Sigmoid colon (tissue), 7 donors: Measurements from ENCODE around the gene CALU. TPM values are rescaled to one million over a fixed set of nuclear protein-coding genes. Genes with fewer than 3 reads are reported as not detected.

Experiments used
- DNase-seq: peaks from one replicate; pipeline ENCODE4 v3.0.0-alpha.2; 2019
- H3K27ac ChIP-seq, 4 donors: fragments of 200-600 bp; sonication (generic); one replicate each; pipeline ENCODE4 v1.5.1; 2016 to 2019; ENCODE audit warnings: mild to moderate bottlenecking in 1 of 4
- H3K27me3 ChIP-seq, 3 donors: fragments of 200-600 bp; sonication (generic); one replicate each; pipeline ENCODE4 v1.5.1; 2019; ENCODE audit warnings: mild to moderate bottlenecking in 1 of 3
- H3K36me3 ChIP-seq, 4 donors: fragments of 200-600 bp; sonication (generic); one replicate each; pipeline ENCODE4 v1.5.1; 2016 to 2019
- H3K4me1 ChIP-seq, 4 donors: fragments of 200-600 bp; sonication (generic); one replicate each; pipeline ENCODE4 v1.5.1; 2017 to 2019
- H3K4me3 ChIP-seq, 4 donors: fragments of 200-600 bp; sonication (generic); one replicate each; pipeline ENCODE4 v1.5.1; 2017 to 2019; ENCODE audit warnings: mild to moderate bottlenecking in 2 of 4, moderate library complexity in 1 of 4
- H3K9me3 ChIP-seq, 4 donors: fragments of 200-600 bp in 3 of 4; sonication (generic) in 3 of 4; one replicate each; pipeline versions ENCODE4 v1.5.1 to v1.6.1; 2013 to 2019
- CTCF ChIP-seq, 4 experiments: fragments of 450-650 bp in 3 of 4; fragments of 200-600 bp in 1 of 4; IDR thresholded peaks; one replicate each; pipeline ENCODE4 v1.5.1; 2016 to 2019; ENCODE audit warnings: antibody characterized with exemption in 4 of 4, mild to moderate bottlenecking in 3 of 4, moderate library complexity in 2 of 4
- EP300 ChIP-seq, 4 donors: sonication (generic); formaldehyde crosslinking; IDR thresholded peaks; one replicate each; pipeline ENCODE4 v1.6.1; 2017; ENCODE audit warnings: antibody characterized with exemption in 4 of 4
- POLR2A ChIP-seq, 2 donors: fragments of 450-650 bp; IDR thresholded peaks; one replicate each; pipeline ENCODE4 v1.6.1; 2016; ENCODE audit warnings: antibody characterized with exemption in 2 of 2, mild to moderate bottlenecking in 2 of 2, moderate library complexity in 2 of 2
- POLR2AphosphoS5 ChIP-seq, 4 donors: sonication (generic); formaldehyde crosslinking; IDR thresholded peaks; one replicate each; pipeline ENCODE4 v1.6.1; 2017; ENCODE audit warnings: antibody characterized with exemption in 4 of 4
- WGBS, 2 donors: extraction: QIAGEN DNeasy Blood & Tissue Kit; methylation state at CpG; one replicate each; pipeline ENCODE4 v1.1.7; 2013; 5-methylcytosine and 5-hydroxymethylcytosine counted together
- intact Hi-C: fragments of 100-400 bp; cut with DNase I; formaldehyde crosslinking; loops from one replicate; pipeline ENCODE4 v1.15.1; 2023
- polyA plus RNA-seq, 3 donors: library from polyadenylated mRNA; stranded (reverse); fragments of 200-250 nt; gene quantifications; one replicate each; pipeline ENCODE4 v1.2.3, GENCODE V29; 2013
- total RNA-seq, 4 donors: library from RNA; depleted of rRNA; stranded (reverse); fragments of >200 nt; gene quantifications; one replicate each; pipeline ENCODE4 v1.1.0, GENCODE V29; 2016
- donor health status: healthy with polysubstance abuse.
- donor health status: Bipolar disorder and iron deficiency.
- donor health status: healthy.

CALU gene
- total and polyA plus RNA-seq, 7 donors, result 14.4 to 250 (median 153) TPM

DNA sequence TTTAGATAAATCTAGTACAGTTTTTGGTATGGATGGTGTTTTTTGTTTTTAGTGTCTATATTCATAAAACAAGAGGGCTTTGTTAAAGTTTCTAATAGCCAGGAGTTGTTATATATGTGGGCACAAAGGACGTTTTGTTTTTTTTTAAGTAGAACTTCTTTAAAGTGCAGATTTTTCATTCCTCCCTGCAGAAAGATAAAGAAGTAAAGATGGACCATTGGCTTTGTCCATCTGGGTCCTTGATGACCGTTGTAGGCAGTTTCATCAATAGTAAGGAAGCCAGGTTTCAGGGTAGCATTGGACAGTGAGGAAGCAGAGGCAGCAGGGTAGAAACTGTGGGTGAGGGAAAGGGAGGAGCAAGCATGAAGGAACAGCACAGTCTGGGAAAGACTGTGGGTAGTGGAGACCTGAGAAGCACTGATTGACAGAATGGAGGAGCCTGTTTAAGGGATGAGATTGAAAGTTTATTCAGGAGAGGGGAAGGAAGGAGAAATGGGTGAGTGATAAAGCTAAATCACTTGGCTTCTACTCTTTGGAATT is 5.3 kb downstream of the CALU start:
- Histone ChIP-seq H3K36me3 (peaks cover 0 to 11% (median 2%) of the 10 kb centered on the region in 4 donors), H3K27ac (peak overlapping the region in 1 of 4 donors; percentile 99), H3K9me3 (no peaks in the 10 kb centered on the region), H3K4me3 (no peak overlapping the region), H3K4me1 (peaks cover 3 to 58% (median 38%) of the 10 kb centered on the region in 4 donors), H3K27me3 (no peaks in the 10 kb centered on the region)
- TF ChIP-seq POLR2A (IDR thresholded peaks at IDR 0.05) (no peak), POLR2AphosphoS5 (IDR thresholded peaks at IDR 0.05) (no peak), CTCF (IDR thresholded peaks at IDR 0.05) (no peak), EP300 (IDR thresholded peaks at IDR 0.05) (no peak)
- intact Hi-C loops, result no loop called here
- no peak for DNase-seq
- WGBS, 2 donors, result 68 to 73% methylated on average over 2 of the region's 2 CpGs

DNA sequence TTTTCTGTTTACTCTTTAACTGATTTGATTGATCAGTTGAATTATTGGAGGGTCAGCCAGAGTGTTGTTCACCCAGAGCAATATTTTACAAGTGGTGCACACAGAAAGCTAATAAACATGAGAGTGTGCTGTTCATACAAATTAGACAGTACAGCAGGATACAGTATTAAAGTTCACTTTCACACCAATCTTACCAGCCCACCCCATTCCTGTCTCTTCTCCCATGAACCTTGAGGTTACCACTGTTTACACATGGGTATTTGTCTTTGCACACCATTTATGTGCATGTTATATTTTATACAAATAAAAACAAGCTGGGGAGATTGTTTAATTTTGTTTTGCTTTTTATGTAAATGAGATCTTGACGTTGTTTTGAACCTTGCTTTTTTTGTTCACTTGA is 6.5 kb downstream of the CALU start:
- TF ChIP-seq CTCF (IDR thresholded peaks at IDR 0.05), result no peak
- no peak for TF ChIP-seq POLR2A (IDR thresholded peaks at IDR 0.05)
- no peak for TF ChIP-seq POLR2AphosphoS5 (IDR thresholded peaks at IDR 0.05)
- no peak for TF ChIP-seq EP300 (IDR thresholded peaks at IDR 0.05)
- 65 to 78% methylated on average over 1 of the region's 1 CpG for WGBS, 2 donors
- no peak for DNase-seq
- peaks cover 0 to 52% (median 30%) of the 10 kb centered on the region in 4 donors for H3K4me1 ChIP-seq
- intact Hi-C loops, result no loop called here
- H3K9me3 ChIP-seq, result no peaks in the 10 kb centered on the region
- H3K27me3 ChIP-seq, result no peaks in the 10 kb centered on the region
- H3K36me3 ChIP-seq, result peaks cover 0 to 24% (median 2%) of the 10 kb centered on the region in 4 donors
- H3K4me3 ChIP-seq, result no peak overlapping the region
- no peak overlapping the region for H3K27ac ChIP-seq

- H3K27me3 ChIP-seq, result no peaks in the 10 kb centered on the region
- WGBS, 2 donors, result 85 to 91% methylated on average over 6 of the region's 6 CpGs
- peaks cover 0 to 34% (median 6%) of the 10 kb centered on the region in 4 donors for H3K36me3 ChIP-seq
- no peak for TF ChIP-seq POLR2A (IDR thresholded peaks at IDR 0.05)
- TF ChIP-seq POLR2AphosphoS5 (IDR thresholded peaks at IDR 0.05), result no peak
- TF ChIP-seq EP300 (IDR thresholded peaks at IDR 0.05), result no peak
- TF ChIP-seq CTCF (IDR thresholded peaks at IDR 0.05), result no peak
- no peak for DNase-seq
- no peaks in the 10 kb centered on the region for H3K9me3 ChIP-seq
- intact Hi-C loops, result no loop called here
- no peak overlapping the region for H3K27ac ChIP-seq
- no peak overlapping the region for H3K4me3 ChIP-seq
- peaks cover 0 to 34% (median 14%) of the 10 kb centered on the region in 4 donors for H3K4me1 ChIP-seq
These were observed 8.3 kb downstream of the CALU start for GRCh38 chr7:128747327-128748079.

- peaks cover 0 to 56% (median 3%) of the 10 kb centered on the region in 4 donors for H3K36me3 ChIP-seq
- TF ChIP-seq POLR2A (IDR thresholded peaks at IDR 0.05) (no peak), POLR2AphosphoS5 (IDR thresholded peaks at IDR 0.05) (no peak), EP300 (IDR thresholded peaks at IDR 0.05) (no peak), CTCF (IDR thresholded peaks at IDR 0.05) (no peak)
These were observed 13.1 kb downstream of the CALU start for GRCh38 chr7:128752251-128752650.

More at GRCh38 chr7:128752251-128752650, 13.1 kb downstream of the CALU start:
- Histone ChIP-seq H3K9me3 (no peaks in the 10 kb centered on the region), H3K4me3 (no peak overlapping the region), H3K4me1 (peaks cover 0 to 38% (median 30%) of the 10 kb centered on the region in 4 donors), H3K27ac (peak overlapping the region in 1 of 4 donors; percentile 93), H3K27me3 (no peaks in the 10 kb centered on the region)
- intact Hi-C loops, result no loop called here
- no peak for DNase-seq
- 90 to 98% methylated on average over 1 of the region's 1 CpG for WGBS, 2 donors
